HepG2 (cell line): ENCODE measurements around the gene MRPL38. TPM values are rescaled to one million over a fixed set of nuclear protein-coding genes. Genes with fewer than 3 reads are reported as not detected.

Source experiments
- ATF7 ChIP-seq, 2 experiments: fragments of 450-650 bp in 1 of 2; sonication (generic) in 1 of 2; formaldehyde crosslinking in 1 of 2; IDR thresholded peaks; 2 replicates each; pipeline versions ENCODE4 v1.4.0 to v1.6.1; 2016 to 2020; ENCODE audit warnings: antibody characterized with exemption in 1 of 2, mild to moderate bottlenecking in 1 of 2, missing genetic modification reagents in 1 of 2
- LCORL ChIP-seq, 2 experiments: fragments of 450-650 bp in 1 of 2; sonication (generic) in 1 of 2; formaldehyde crosslinking in 1 of 2; IDR thresholded peaks; 2 replicates each; pipeline versions ENCODE4 v1.5.0 to v1.6.1; 2017 to 2020; ENCODE audit warnings: antibody characterized with exemption in 1 of 2, missing genetic modification reagents in 1 of 2
- MIXL1 ChIP-seq: IDR thresholded peaks from 2 replicates; pipeline ENCODE4 v1.6.1; 2016
- THRA ChIP-seq: sonication (generic); formaldehyde crosslinking; IDR thresholded peaks from 2 replicates; pipeline ENCODE4 v1.4.0; 2020; ENCODE audit warnings: missing genetic modification reagents, borderline replicate concordance
- ZBTB2 ChIP-seq: sonication (generic); formaldehyde crosslinking; IDR thresholded peaks from 2 replicates; pipeline ENCODE4 v1.8.0; 2022; ENCODE audit warnings: low read depth, missing genetic modification reagents
- ZNF142 ChIP-seq: sonication (generic); formaldehyde crosslinking; IDR thresholded peaks from 2 replicates; pipeline ENCODE4 v1.4.0; 2020; ENCODE audit warnings: missing genetic modification reagents
- ZNF263 ChIP-seq: sonication (generic); formaldehyde crosslinking; IDR thresholded peaks from 2 replicates; pipeline ENCODE4 v1.4.0; 2020; ENCODE audit warnings: missing genetic modification reagents
- polyA plus RNA-seq, 8 experiments: library from polyadenylated mRNA; depleted of rRNA in 3 of 8; stranded (reverse) in 7 of 8; unstranded in 1 of 8; fragments of >200 nt; fragmentation: Illumina TruSeq in 4 of 8; extraction: Trizol in 4 of 8; gene quantifications; 2 replicates each; pipeline versions ENCODE4 v1.2.1 to v1.2.3, GENCODE V29; 2011 to 2016; ENCODE audit warnings: low read depth in 4 of 8, missing spikeins in 1 of 8, mixed read lengths in 1 of 8; ENCODE audit not compliant: insufficient read depth in 1 of 8
- total RNA-seq, 5 experiments: library from RNA; depleted of rRNA; stranded (reverse); fragments of >200 nt; fragmentation: Illumina TruSeq; extraction: Trizol; gene quantifications; 2 replicates each; pipeline ENCODE4 v1.2.3, GENCODE V29; 2016; ENCODE audit warnings: low read depth in 1 of 5
- TF ChIP-seq, protein P1 (sequence below): IDR thresholded peaks from 2 replicates; pipeline ENCODE4 v1.6.1; 2016; ENCODE audit warnings: missing compliant biosample characterization, missing genetic modification reagents, borderline replicate concordance
- TF ChIP-seq, protein P2 (sequence below): sonication (generic); formaldehyde crosslinking; IDR thresholded peaks from 2 replicates; pipeline ENCODE4 v1.4.0; 2020; ENCODE audit warnings: missing genetic modification reagents
- TF ChIP-seq, protein P3 (sequence below): sonication (generic); formaldehyde crosslinking; conservative IDR thresholded peaks from 2 replicates; pipeline ENCODE4 v1.8.0; 2022; ENCODE audit warnings: missing genetic modification reagents

MRPL38 gene
- total and polyA plus RNA-seq, 2 of the 13 experiments (the other 11 are each of a cell fraction or from before 2014, with no cell fraction given): 83.7 to 125 TPM

DNA sequence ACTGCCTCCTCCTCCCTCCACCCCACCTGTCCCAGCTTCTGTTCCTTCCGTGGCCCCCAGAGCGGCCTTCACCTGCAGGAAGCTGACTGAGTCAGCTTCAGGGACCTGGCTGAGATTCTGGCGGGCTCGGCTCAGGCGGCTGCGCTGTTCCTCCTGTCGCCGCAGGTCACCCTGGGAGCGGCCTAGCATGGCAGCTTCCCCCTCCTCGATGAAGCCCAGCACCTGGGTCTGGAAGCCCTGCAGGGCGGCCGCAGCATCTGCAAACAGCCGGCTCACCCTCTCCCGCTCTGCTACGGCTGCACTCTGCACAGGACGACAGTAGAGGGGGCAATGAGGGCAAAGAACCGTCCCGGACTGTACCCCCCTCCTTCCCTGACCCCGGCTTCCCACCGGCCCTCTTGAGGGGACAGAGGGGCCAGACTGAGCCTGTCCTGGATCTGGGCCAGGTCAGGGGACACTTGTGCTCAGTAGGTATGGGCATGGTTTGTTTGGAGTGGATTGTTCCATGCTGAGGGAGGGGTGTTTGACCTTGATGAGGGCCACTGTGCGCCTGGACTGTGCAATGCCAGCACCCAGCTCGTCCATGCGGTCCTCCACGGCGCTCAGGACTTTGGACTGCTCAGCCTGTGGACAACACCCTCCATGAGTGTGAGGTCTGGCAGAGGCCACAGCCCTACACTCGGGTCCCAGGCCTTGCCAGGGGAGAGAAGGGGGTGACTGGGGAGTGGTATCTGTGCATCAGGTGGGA is 28.3 kb downstream of the MRPL38 start (continued):
- TF ChIP-seq ZNF142 (CRISPR knock-in tag): no peak; the same call in 1 of the 2 replicates
- TF ChIP-seq, protein P1, sequence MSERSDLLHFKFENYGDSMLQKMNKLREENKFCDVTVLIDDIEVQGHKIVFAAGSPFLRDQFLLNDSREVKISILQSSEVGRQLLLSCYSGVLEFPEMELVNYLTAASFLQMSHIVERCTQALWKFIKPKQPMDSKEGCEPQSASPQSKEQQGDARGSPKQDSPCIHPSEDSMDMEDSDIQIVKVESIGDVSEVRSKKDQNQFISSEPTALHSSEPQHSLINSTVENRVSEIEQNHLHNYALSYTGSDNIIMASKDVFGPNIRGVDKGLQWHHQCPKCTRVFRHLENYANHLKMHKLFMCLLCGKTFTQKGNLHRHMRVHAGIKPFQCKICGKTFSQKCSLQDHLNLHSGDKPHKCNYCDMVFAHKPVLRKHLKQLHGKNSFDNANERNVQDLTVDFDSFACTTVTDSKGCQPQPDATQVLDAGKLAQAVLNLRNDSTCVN: peak; percentile 27
- TF ChIP-seq, protein P2, sequence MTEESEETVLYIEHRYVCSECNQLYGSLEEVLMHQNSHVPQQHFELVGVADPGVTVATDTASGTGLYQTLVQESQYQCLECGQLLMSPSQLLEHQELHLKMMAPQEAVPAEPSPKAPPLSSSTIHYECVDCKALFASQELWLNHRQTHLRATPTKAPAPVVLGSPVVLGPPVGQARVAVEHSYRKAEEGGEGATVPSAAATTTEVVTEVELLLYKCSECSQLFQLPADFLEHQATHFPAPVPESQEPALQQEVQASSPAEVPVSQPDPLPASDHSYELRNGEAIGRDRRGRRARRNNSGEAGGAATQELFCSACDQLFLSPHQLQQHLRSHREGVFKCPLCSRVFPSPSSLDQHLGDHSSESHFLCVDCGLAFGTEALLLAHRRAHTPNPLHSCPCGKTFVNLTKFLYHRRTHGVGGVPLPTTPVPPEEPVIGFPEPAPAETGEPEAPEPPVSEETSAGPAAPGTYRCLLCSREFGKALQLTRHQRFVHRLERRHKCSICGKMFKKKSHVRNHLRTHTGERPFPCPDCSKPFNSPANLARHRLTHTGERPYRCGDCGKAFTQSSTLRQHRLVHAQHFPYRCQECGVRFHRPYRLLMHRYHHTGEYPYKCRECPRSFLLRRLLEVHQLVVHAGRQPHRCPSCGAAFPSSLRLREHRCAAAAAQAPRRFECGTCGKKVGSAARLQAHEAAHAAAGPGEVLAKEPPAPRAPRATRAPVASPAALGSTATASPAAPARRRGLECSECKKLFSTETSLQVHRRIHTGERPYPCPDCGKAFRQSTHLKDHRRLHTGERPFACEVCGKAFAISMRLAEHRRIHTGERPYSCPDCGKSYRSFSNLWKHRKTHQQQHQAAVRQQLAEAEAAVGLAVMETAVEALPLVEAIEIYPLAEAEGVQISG: peak; percentile 92
- TF ChIP-seq THRA (CRISPR knock-in tag): peak; percentile 85
- no peak; the same call in none of the 2 replicates for TF ChIP-seq ZBTB2 (CRISPR knock-in tag)
- TF ChIP-seq LCORL (IDR thresholded peaks at IDR 0.05): no peak
- TF ChIP-seq LCORL (CRISPR knock-in tag; IDR thresholded peaks at IDR 0.05): peak; percentile 100
- peak; percentile 66 for TF ChIP-seq ATF7 (IDR thresholded peaks at IDR 0.05)
- peak; percentile 80 for TF ChIP-seq ATF7 (CRISPR knock-in tag; IDR thresholded peaks at IDR 0.05)
- TF ChIP-seq, protein P3, sequence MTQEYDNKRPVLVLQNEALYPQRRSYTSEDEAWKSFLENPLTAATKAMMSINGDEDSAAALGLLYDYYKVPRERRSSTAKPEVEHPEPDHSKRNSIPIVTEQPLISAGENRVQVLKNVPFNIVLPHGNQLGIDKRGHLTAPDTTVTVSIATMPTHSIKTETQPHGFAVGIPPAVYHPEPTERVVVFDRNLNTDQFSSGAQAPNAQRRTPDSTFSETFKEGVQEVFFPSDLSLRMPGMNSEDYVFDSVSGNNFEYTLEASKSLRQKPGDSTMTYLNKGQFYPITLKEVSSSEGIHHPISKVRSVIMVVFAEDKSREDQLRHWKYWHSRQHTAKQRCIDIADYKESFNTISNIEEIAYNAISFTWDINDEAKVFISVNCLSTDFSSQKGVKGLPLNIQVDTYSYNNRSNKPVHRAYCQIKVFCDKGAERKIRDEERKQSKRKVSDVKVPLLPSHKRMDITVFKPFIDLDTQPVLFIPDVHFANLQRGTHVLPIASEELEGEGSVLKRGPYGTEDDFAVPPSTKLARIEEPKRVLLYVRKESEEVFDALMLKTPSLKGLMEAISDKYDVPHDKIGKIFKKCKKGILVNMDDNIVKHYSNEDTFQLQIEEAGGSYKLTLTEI (CRISPR knock-in tag): no peak
- TF ChIP-seq MIXL1 (CRISPR knock-in tag): peak; percentile 95
- TF ChIP-seq ZNF263: peak; percentile 94
